HG02884 (cell line): ENCODE measurements around the gene KREMEN1.

Source experiments
- ATAC-seq: cut with Tn5 transposase; IDR thresholded peaks from one replicate; pipeline ENCODE4 v1.9.1; 2021; ENCODE audit warnings: mild to moderate bottlenecking, moderate library complexity; ENCODE audit not compliant: unreplicated experiment

KREMEN1 gene

GRCh38 chr22:29203488-29204454 is 130.9 kb downstream of the KREMEN1 start:
- ATAC-seq = no peak

- ATAC-seq = no peak
Measured at GRCh38 chr22:29204455-29205183, 131.8 kb downstream of the KREMEN1 start.

GRCh38 chr22:29205252-29205593 is 132.4 kb downstream of the KREMEN1 start:
- no peak for ATAC-seq

- ATAC-seq = no peak
Measured at GRCh38 chr22:29205594-29206371, 132.9 kb downstream of the KREMEN1 start, which contains the start of gene EMID1. EMID1 (plus strand) TSS chr22:29205896; CDS start chr22:29206039, 143 bp downstream.

GRCh38 chr22:29206372-29207242 is 133.8 kb downstream of the KREMEN1 start:
- no peak for ATAC-seq

- no peak for ATAC-seq
Measured at GRCh38 chr22:29207243-29207550, 134.4 kb downstream of the KREMEN1 start.

- no peak for ATAC-seq
Measured at GRCh38 chr22:29207562-29208501, 135.0 kb downstream of the KREMEN1 start.

GRCh38 chr22:29208502-29208862 is 135.6 kb downstream of the KREMEN1 start:
- no peak for ATAC-seq

GRCh38 chr22:29208879-29209623 is 136.2 kb downstream of the KREMEN1 start:
- ATAC-seq = no peak

- ATAC-seq = no peak
Measured at GRCh38 chr22:29209624-29209929, 136.7 kb downstream of the KREMEN1 start.

- ATAC-seq = no peak
Measured at GRCh38 chr22:29211066-29211465, 138.2 kb downstream of the KREMEN1 start.

GRCh38 chr22:29211466-29211865 is 138.6 kb downstream of the KREMEN1 start:
- no peak for ATAC-seq

GRCh38 chr22:29212743-29213142 is 139.9 kb downstream of the KREMEN1 start:
- ATAC-seq = no peak

- no peak for ATAC-seq
Measured at GRCh38 chr22:29213493-29213892, 140.7 kb downstream of the KREMEN1 start.

- ATAC-seq = no peak
Measured at GRCh38 chr22:29214232-29214631, 141.4 kb downstream of the KREMEN1 start.

- ATAC-seq = no peak
Measured at GRCh38 chr22:29215012-29215860, 142.4 kb downstream of the KREMEN1 start.

- no peak for ATAC-seq
Measured at GRCh38 chr22:29216011-29216872, 143.4 kb downstream of the KREMEN1 start.
